A549 (cell line): Measurements from ENCODE around the gene MEGF8. TPM values are rescaled to one million over a fixed set of nuclear protein-coding genes. Genes with fewer than 3 reads are reported as not detected.

Experiments
- ATAC-seq, 2 experiments: fragments of 200-7000 bp in 1 of 2; fragments of >200 bp in 1 of 2; cut with Nextera tagmentation in 1 of 2; cut with Tn5 transposase in 1 of 2; 3 replicates each; pipeline versions ENCODE4 v1.8.0 to v1.9.1; 2018 to 2020; ENCODE audit warnings: mild to moderate bottlenecking in 1 of 2, moderate library complexity in 1 of 2
- CTCF ChIA-PET: fragments of 300-600 bp; sonication (Branson Sonifier 250); formaldehyde crosslinking; extraction: SDS; loops from one replicate; lab custom pipeline; 2021; ENCODE audit warnings: antibody characterized with exemption, inconsistent platforms; lab: Yijun Ruan, JAX
- POLR2A ChIA-PET: fragments of 350-600 bp; formaldehyde crosslinking; extraction: SDS; loops from one replicate; lab custom pipeline; 2021; ENCODE audit warnings: antibody characterized with exemption, inconsistent platforms; lab: Yijun Ruan, JAX
- DNase-seq, 2 experiments: peaks; one replicate each; pipeline versions ENCODE4 v3.0.0 to v3.0.0-alpha.2; 2011 to 2016; ENCODE audit warnings: low read depth in 1 of 2, low spot score in 1 of 2
- FAIRE-seq: peaks from 2 replicates; lab custom pipeline; 2011; peaks lifted over from hg19 to GRCh38; lab: Jason Lieb, UNC
- H3K27ac ChIP-seq, 2 experiments: fragments of >200 bp; sonication (Bioruptor Twin); formaldehyde crosslinking; 3 replicates each; pipeline ENCODE4 v1.5.1; 2016 to 2017
- H3K4me1 ChIP-seq: fragments of >200 bp; sonication (Bioruptor Twin); formaldehyde crosslinking; 3 replicates; pipeline ENCODE4 v1.6.1; 2016
- H3K4me2 ChIP-seq: fragments of >200 bp; sonication (Bioruptor Twin); formaldehyde crosslinking; 3 replicates; pipeline ENCODE4 v1.6.1; 2016
- H3K4me3 ChIP-seq: fragments of >200 bp; sonication (Bioruptor Twin); formaldehyde crosslinking; 3 replicates; pipeline ENCODE4 v1.5.1; 2016
- H3K9me3 ChIP-seq: fragments of >200 bp; sonication (Bioruptor Twin); formaldehyde crosslinking; 3 replicates; pipeline ENCODE4 v1.6.1; 2016
- BCL3 ChIP-seq: fragments of >200 bp; sonication (Bioruptor Twin); formaldehyde crosslinking; IDR thresholded peaks from 3 replicates; pipeline ENCODE4 v1.6.1; 2016
- CHD2 ChIP-seq: fragments of 150-350 bp; IDR thresholded peaks from 2 replicates; pipeline ENCODE4 v1.6.1; 2014; ENCODE audit warnings: low read length; ENCODE audit not compliant: partially characterized antibody
- EHF ChIP-seq: fragments of 250-450 bp; sonication (Bioruptor Pico); IDR thresholded peaks from 2 replicates; pipeline ENCODE4 v1.5.0; 2020; ENCODE audit warnings: mild to moderate bottlenecking
- ESRRA ChIP-seq: fragments of 150-350 bp; IDR thresholded peaks from 2 replicates; pipeline ENCODE4 v1.6.1; 2014; ENCODE audit warnings: mild to moderate bottlenecking, low read length, borderline replicate concordance
- FOSB ChIP-seq: fragments of 250-450 bp; sonication (Bioruptor Pico); IDR thresholded peaks from 2 replicates; pipeline ENCODE4 v1.5.0; 2020; ENCODE audit warnings: mild to moderate bottlenecking, moderate library complexity
- HMGXB4 ChIP-seq: fragments of 250-450 bp; sonication (Bioruptor Pico); IDR thresholded peaks from 2 replicates; pipeline ENCODE4 v1.5.0; 2021; ENCODE audit warnings: mild to moderate bottlenecking, moderate library complexity, borderline replicate concordance
- JUN ChIP-seq, 2 experiments: fragments of >200 bp; sonication (Bioruptor Twin); formaldehyde crosslinking; IDR thresholded peaks; 2 replicates in 1 of 2; 3 replicates in 1 of 2; pipeline ENCODE4 v1.6.1; 2016 to 2017
- KDM5A ChIP-seq: fragments of 200-600 bp; sonication (generic); IDR thresholded peaks from 2 replicates; pipeline ENCODE4 v1.6.1; 2016; ENCODE audit warnings: antibody characterized with exemption, mild to moderate bottlenecking
- NFE2L2 ChIP-seq: fragments of 150-350 bp; conservative IDR thresholded peaks from 2 replicates; pipeline ENCODE4 v1.6.1; 2014; ENCODE audit warnings: low read length
- NPAS2 ChIP-seq: fragments of 250-450 bp; sonication (Bioruptor Pico); IDR thresholded peaks from 2 replicates; pipeline ENCODE4 v1.8.0; 2022; ENCODE audit warnings: mild to moderate bottlenecking, moderate library complexity, borderline replicate concordance
- PBX3 ChIP-seq: IDR thresholded peaks from 2 replicates; pipeline ENCODE4 v1.6.1; 2012
- PHF8 ChIP-seq: fragments of 200-600 bp; sonication (generic); IDR thresholded peaks from 2 replicates; pipeline ENCODE4 v1.6.1; 2016; ENCODE audit warnings: low read depth, mild to moderate bottlenecking, antibody characterized with exemption, moderate library complexity, borderline replicate concordance
- RARB ChIP-seq: fragments of 250-450 bp; sonication (Bioruptor Pico); IDR thresholded peaks from 2 replicates; pipeline ENCODE4 v1.8.0; 2021; ENCODE audit warnings: mild to moderate bottlenecking, moderate library complexity
- ZFP36 ChIP-seq: fragments of 450-650 bp; IDR thresholded peaks from 2 replicates; pipeline ENCODE4 v1.6.1; 2014; ENCODE audit warnings: borderline replicate concordance; ENCODE audit not compliant: partially characterized antibody
- ZNF302 ChIP-seq: fragments of 250-450 bp; sonication (Bioruptor Pico); IDR thresholded peaks from 2 replicates; pipeline ENCODE4 v1.9.0; 2021; ENCODE audit warnings: inconsistent platforms, mild to moderate bottlenecking, moderate library complexity
- WGBS: methylation state at CpG from one replicate; pipeline ENCODE4 v1.1.6; 2017; ENCODE audit errors: missing lambda C conversion rate; 5-methylcytosine and 5-hydroxymethylcytosine counted together
- polyA plus RNA-seq, 4 experiments: library from polyadenylated mRNA; depleted of rRNA in 3 of 4; stranded (reverse); fragments of >200 nt; fragmentation: RNase III in 1 of 4; extraction: RNeasy Plus Mini Kit Qiagen cat#74134 plus additional on column Dnase treatment in 1 of 4; gene quantifications; 2 replicates in 3 of 4; 3 replicates in 1 of 4; pipeline ENCODE4 v1.2.3, GENCODE V29; 2011 to 2017
- TF ChIP-seq, protein P1 (sequence below): IDR thresholded peaks from 2 replicates; pipeline ENCODE4 v1.6.1; 2012; ENCODE audit warnings: low read depth, borderline replicate concordance
- TF ChIP-seq, protein P2 (sequence below): fragments of 450-650 bp; IDR thresholded peaks from 2 replicates; pipeline ENCODE4 v1.6.1; 2014; ENCODE audit warnings: antibody characterized with exemption

MEGF8 gene
- polyA plus RNA-seq, 2 of the 4 experiments (the other 2 are of a cell fraction): 10.4 to 27.2 TPM

- H3K27ac ChIP-seq: peak overlapping the region; percentile 94 to 98
- TF ChIP-seq FOSB (CRISPR knock-in tag) (no peak), NPAS2 (CRISPR knock-in tag) (no peak)
- TF ChIP-seq, all 56 proteins: peak for 0
- FAIRE-seq (no peak), ATAC-seq (peak in 1 of 2 experiments; percentile 2; a peak in 3 of 6 replicates), DNase-seq (no peak)
- Histone ChIP-seq H3K9me3 (no peaks in the 10 kb centered on the region), H3K4me1 (peaks cover 61% of the 10 kb centered on the region), H3K4me3 (peak overlapping the region; percentile 77), H3K4me2 (peak overlapping the region; percentile 100)
- 2% methylated on average over 5 of the region's 20 CpGs for WGBS
- CTCF ChIA-PET: interaction anchor here (1.6 to 14.6 kb wide), 11 partner anchors 9 to 93 kb away, joined by 4 to 373 read pairs (median 14); partner anchors contain the start of genes CIC, ERF and GSK3A
- POLR2A ChIA-PET: interaction anchor here (0.6 to 5.6 kb wide), 3 partner anchors 25 to 167 kb away, joined by 3 to 56 read pairs (median 3); partner anchors contain the start of gene GSK3A
Observed at GRCh38 chr19:42280815-42281145, 44.7 kb upstream of the MEGF8 start.

GRCh38 chr19:42281146-42281826 lies 44.1 kb upstream of the MEGF8 start:
- ATAC-seq (peak; percentile 1 to 11; a peak in 3 of 6 replicates), FAIRE-seq (no peak), DNase-seq (peak in 1 of 2 experiments; percentile 66)
- TF ChIP-seq FOSB (CRISPR knock-in tag) (no peak), PHF8 (no peak), HMGXB4 (CRISPR knock-in tag) (no peak), RARB (CRISPR knock-in tag) (no peak), ESRRA (no peak), JUN (IDR thresholded peaks at IDR 0.05) (no peak), NFE2L2 (no peak), KDM5A (no peak), PBX3 (no peak), CHD2 (no peak), ZFP36 (no peak), EHF (no peak), ZNF302 (CRISPR knock-in tag) (no peak), BCL3 (no peak)
- TF ChIP-seq, protein P1, sequence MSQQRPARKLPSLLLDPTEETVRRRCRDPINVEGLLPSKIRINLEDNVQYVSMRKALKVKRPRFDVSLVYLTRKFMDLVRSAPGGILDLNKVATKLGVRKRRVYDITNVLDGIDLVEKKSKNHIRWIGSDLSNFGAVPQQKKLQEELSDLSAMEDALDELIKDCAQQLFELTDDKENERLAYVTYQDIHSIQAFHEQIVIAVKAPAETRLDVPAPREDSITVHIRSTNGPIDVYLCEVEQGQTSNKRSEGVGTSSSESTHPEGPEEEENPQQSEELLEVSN: no peak
- TF ChIP-seq, protein P2, sequence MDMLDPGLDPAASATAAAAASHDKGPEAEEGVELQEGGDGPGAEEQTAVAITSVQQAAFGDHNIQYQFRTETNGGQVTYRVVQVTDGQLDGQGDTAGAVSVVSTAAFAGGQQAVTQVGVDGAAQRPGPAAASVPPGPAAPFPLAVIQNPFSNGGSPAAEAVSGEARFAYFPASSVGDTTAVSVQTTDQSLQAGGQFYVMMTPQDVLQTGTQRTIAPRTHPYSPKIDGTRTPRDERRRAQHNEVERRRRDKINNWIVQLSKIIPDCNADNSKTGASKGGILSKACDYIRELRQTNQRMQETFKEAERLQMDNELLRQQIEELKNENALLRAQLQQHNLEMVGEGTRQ: no peak
- peak overlapping the region; percentile 94 to 98 for H3K27ac ChIP-seq
- CTCF ChIA-PET: interaction anchor here (2.6 to 14.6 kb wide), 6 partner anchors 10 to 44 kb away, joined by 10 to 373 read pairs (median 42); partner anchors contain the start of genes CIC and GSK3A
- H3K4me2 ChIP-seq: peak overlapping the region; percentile 100
- 24% methylated on average over 20 of the region's 25 CpGs for WGBS
- POLR2A ChIA-PET: interaction anchor here (0.6 to 5.6 kb wide), 3 partner anchors 25 to 38 kb away, joined by 3 to 56 read pairs (median 3); partner anchors contain the start of gene GSK3A
- peaks cover 66% of the 10 kb centered on the region for H3K4me1 ChIP-seq
- H3K9me3 ChIP-seq: no peaks in the 10 kb centered on the region
- H3K4me3 ChIP-seq: peak overlapping the region; percentile 77
